ENCODE results near the gene COG4.

The COG4 gene

GRCh38 chr16:70437582-70438557 lies 85.5 kb downstream of the COG4 start:
- DNase-seq (ENCODE audit: low read depth): no peak
- H3K4me3 ChIP-seq (ENCODE audit: low read length): peak overlapping the region; percentile 73
- no peak for TF ChIP-seq CTCF (conservative IDR thresholded peaks at IDR 0.05; ENCODE audit: low read depth, low read length)

DNA sequence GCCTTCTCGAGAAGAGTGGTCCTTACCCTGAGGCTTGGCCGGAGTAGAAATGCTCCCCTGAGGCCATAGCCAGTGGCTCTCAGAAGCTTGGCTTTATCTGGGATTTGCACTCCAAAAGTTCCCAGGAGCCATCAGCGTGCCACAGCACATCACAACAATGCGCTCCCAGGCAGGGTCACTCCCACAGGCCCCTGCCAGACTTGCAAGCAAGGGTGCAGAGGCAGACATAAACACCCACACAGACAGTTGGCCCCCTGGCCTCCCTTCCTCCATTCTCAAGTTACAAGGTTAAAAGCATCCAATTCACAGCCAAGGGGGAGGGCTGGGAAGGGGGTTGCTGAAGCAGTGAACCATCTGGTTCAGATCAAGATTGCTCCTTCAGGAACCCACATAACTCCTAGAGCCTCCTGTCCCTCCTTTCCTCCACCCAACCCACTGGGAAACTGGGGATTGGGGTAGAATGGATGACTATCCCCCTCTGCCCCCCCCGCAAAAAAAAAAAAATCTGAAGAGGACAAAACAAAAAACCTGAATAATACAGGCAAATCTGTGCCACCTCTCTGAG lies 86.3 kb downstream of the COG4 start:
- no peak for DNase-seq (ENCODE audit: low read depth)

DNA sequence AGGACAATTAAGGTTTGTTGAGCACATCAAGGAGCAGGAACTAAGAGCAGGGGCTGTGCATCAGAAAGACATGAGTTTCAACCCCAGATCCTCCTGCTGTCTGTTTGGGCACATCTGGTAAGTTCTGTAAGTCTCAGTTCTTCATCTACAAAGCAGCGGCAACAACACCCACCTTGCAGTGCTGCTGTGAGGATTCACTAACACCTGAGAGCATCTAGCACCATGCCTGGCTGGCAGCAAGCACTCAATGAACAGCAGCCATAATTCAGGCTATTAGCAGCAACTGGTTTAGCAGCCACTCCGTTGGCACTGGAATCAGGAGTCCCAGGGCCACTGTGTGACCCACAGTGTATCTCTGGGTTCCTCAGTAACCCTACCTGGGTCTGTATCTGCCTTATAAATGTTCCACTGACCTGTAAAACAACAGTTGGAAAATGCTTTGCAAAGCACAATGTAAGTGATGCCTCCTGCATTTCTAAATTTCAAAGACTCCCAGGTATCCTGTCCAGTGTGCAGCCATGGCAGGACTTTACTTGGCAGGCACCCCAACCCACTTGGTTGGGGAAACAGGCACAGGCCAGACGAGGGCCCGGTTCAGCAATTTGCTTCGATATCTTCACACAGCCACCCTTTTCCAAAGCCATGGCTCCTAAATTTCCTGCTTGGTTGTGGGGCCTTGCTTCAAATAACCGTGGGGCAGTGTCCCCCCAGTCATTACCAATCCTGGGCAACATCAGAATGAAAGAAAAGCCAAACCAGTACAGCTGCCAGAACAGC lies 88.7 kb downstream of the COG4 start:
- no peak overlapping the region for H3K4me3 ChIP-seq (ENCODE audit: low read length)
- no peak for TF ChIP-seq CTCF (conservative IDR thresholded peaks at IDR 0.05; ENCODE audit: low read depth, low read length)
- no peak for DNase-seq (ENCODE audit: low read depth)

More for the DNA sequence above, 86.3 kb downstream of the COG4 start:
- TF ChIP-seq CTCF (conservative IDR thresholded peaks at IDR 0.05; ENCODE audit: low read depth, low read length): no peak
- peak overlapping the region; percentile 73 for H3K4me3 ChIP-seq (ENCODE audit: low read length)

- H3K4me3 ChIP-seq (ENCODE audit: low read length): no peak overlapping the region
- no peak for DNase-seq (ENCODE audit: low read depth)
- no peak for TF ChIP-seq CTCF (conservative IDR thresholded peaks at IDR 0.05; ENCODE audit: low read depth, low read length)
Observed at GRCh38 chr16:70433458-70434103, 89.8 kb downstream of the COG4 start.

- no peak for TF ChIP-seq CTCF (conservative IDR thresholded peaks at IDR 0.05; ENCODE audit: low read depth, low read length)
- H3K4me3 ChIP-seq (ENCODE audit: low read length): no peak overlapping the region
- DNase-seq (ENCODE audit: low read depth): no peak
Observed at GRCh38 chr16:70432723-70433457, 90.5 kb downstream of the COG4 start.

- no peak for TF ChIP-seq CTCF (conservative IDR thresholded peaks at IDR 0.05; ENCODE audit: low read depth, low read length)
- no peak overlapping the region for H3K4me3 ChIP-seq (ENCODE audit: low read length)
- no peak for DNase-seq (ENCODE audit: low read depth)
Observed at GRCh38 chr16:70432356-70432722, 91.0 kb downstream of the COG4 start.

Data from retinal pigment epithelial cell (primary cell).